ENCODE data around the gene AOC3. TPM values are rescaled to one million over a fixed set of nuclear protein-coding genes. Genes with fewer than 3 reads are reported as not detected.
"Not testable (repeated sequence)": the region's sequence is repeated elsewhere in the genome, so short reads cannot be mapped to it uniquely, and the experiment has no call there.

Gene AOC3
- total RNA-seq, 1 experiment from 2014 or later = 0.11 TPM

- no peak for DNase-seq (ENCODE audit: low read depth)
These were observed 40.6 kb downstream of the AOC3 start for GRCh38 chr17:42891539-42892152.

- DNase-seq (ENCODE audit: low read depth) = no peak
These were observed 42.4 kb downstream of the AOC3 start for GRCh38 chr17:42893359-42893758.

- no peak for DNase-seq (ENCODE audit: low read depth)
These were observed 43.5 kb downstream of the AOC3 start for GRCh38 chr17:42894283-42895184.

- peak; percentile 88 for DNase-seq (ENCODE audit: low read depth)
These were observed 44.2 kb downstream of the AOC3 start for GRCh38 chr17:42895185-42895555.

GRCh38 chr17:42898147-42898811 is 47.3 kb downstream of the AOC3 start:
- no peak for DNase-seq (ENCODE audit: low read depth)

- not testable (repeated sequence) for DNase-seq (ENCODE audit: low read depth)
These were observed 49.0 kb downstream of the AOC3 start for GRCh38 chr17:42899981-42900380.

GRCh38 chr17:42900460-42901331 is 49.7 kb downstream of the AOC3 start, which contains the start of gene G6PC1:
Gene G6PC1 (plus strand): TSS chr17:42900799. CDS start chr17:42900877, 78 bp downstream.
- DNase-seq (ENCODE audit: low read depth) = no peak

GRCh38 chr17:42901535-42902229 is 50.7 kb downstream of the AOC3 start:
- DNase-seq (ENCODE audit: low read depth) = no peak

- no peak for DNase-seq (ENCODE audit: low read depth)
These were observed 53.1 kb downstream of the AOC3 start for GRCh38 chr17:42904110-42904469.

GRCh38 chr17:42906772-42907446 is 55.9 kb downstream of the AOC3 start:
- no peak for DNase-seq (ENCODE audit: low read depth)

Small RNA genes within 50 kb of the gene (small RNA-seq; reads per million reads assigned to genes)
- gene MIR6781 (not detected), gene RNU6-287P (not detected)

Other genes starting within 250 kb of the AOC3 start
- gene RETREG3, start 241.8 kb upstream of the AOC3 start, total RNA-seq (2014; rRNA removed; shearing (Covaris generic)) = 30.9 and 34.0 TPM in 2 replicates
- 114 and 165 TPM in 2 replicates for gene TUBG1, start 241.5 kb upstream of the AOC3 start, total RNA-seq (2014; rRNA removed; shearing (Covaris generic))
- 6.8 and 9.3 TPM in 2 replicates for gene TUBG2, start 191.9 kb upstream of the AOC3 start, total RNA-seq (2014; rRNA removed; shearing (Covaris generic))
- gene PLEKHH3, start 174.2 kb upstream of the AOC3 start, total RNA-seq (2014; rRNA removed; shearing (Covaris generic)) = 14.7 and 15.7 TPM in 2 replicates
- 2.1 and 2.5 TPM in 2 replicates for gene CCR10, start 169.4 kb upstream of the AOC3 start, total RNA-seq (2014; rRNA removed; shearing (Covaris generic))
- gene CNTNAP1, start 168.7 kb upstream of the AOC3 start, total RNA-seq (2014; rRNA removed; shearing (Covaris generic)) = 8.6 and 9.9 TPM in 2 replicates
- gene EZH1, start 106.2 kb upstream of the AOC3 start, total RNA-seq (2014; rRNA removed; shearing (Covaris generic)) = 6.1 and 6.3 TPM in 2 replicates
- 0.40 and 1.4 TPM in 2 replicates for gene RAMP2, start 90.0 kb upstream of the AOC3 start, total RNA-seq (2014; rRNA removed; shearing (Covaris generic))
- 110 and 122 TPM in 2 replicates for gene VPS25, start 77.8 kb upstream of the AOC3 start, total RNA-seq (2014; rRNA removed; shearing (Covaris generic))
- gene WNK4, start 70.6 kb upstream of the AOC3 start, total RNA-seq (2014; rRNA removed; shearing (Covaris generic)) = 5.7 and 8.9 TPM in 2 replicates
- 65.2 and 97.2 TPM in 2 replicates for gene COA3, start 52.5 kb upstream of the AOC3 start, total RNA-seq (2014; rRNA removed; shearing (Covaris generic))
- 0.13 and 0.27 TPM in 2 replicates for gene CNTD1, start 52.3 kb upstream of the AOC3 start, total RNA-seq (2014; rRNA removed; shearing (Covaris generic))
- 159 and 182 TPM in 2 replicates for gene BECN1, start 26.9 kb upstream of the AOC3 start, total RNA-seq (2014; rRNA removed; shearing (Covaris generic))
- gene PSME3, start 17.8 kb upstream of the AOC3 start, total RNA-seq (2014; rRNA removed; shearing (Covaris generic)) = 146 and 205 TPM in 2 replicates
- gene AOC2, start 6.6 kb upstream of the AOC3 start, total RNA-seq (2014; rRNA removed; shearing (Covaris generic)) = 0.95 and 1.4 TPM in 2 replicates
- gene G6PC1, start 49.6 kb downstream of the AOC3 start, total RNA-seq (2014; rRNA removed; shearing (Covaris generic)) = not detected in 2 replicates
- gene AARSD1, start 113.3 kb downstream of the AOC3 start, total RNA-seq (2014; rRNA removed; shearing (Covaris generic)) = 25.2 and 29.2 TPM in 2 replicates
- 0.10 TPM in 1 of 2 replicates, not detected in the other for gene PTGES3L, start 128.9 kb downstream of the AOC3 start, total RNA-seq (2014; rRNA removed; shearing (Covaris generic))
- 4.7 and 6.9 TPM in 2 replicates for gene RUNDC1, start 129.4 kb downstream of the AOC3 start, total RNA-seq (2014; rRNA removed; shearing (Covaris generic))
- 2,292 and 3,606 TPM in 2 replicates for gene RPL27, start 147.2 kb downstream of the AOC3 start, total RNA-seq (2014; rRNA removed; shearing (Covaris generic))
- 18.7 and 20.1 TPM in 2 replicates for gene IFI35, start 155.6 kb downstream of the AOC3 start, total RNA-seq (2014; rRNA removed; shearing (Covaris generic))
- gene VAT1, start 171.2 kb downstream of the AOC3 start, total RNA-seq (2014; rRNA removed; shearing (Covaris generic)) = 52.6 and 54.0 TPM in 2 replicates
- gene RND2, start 174.0 kb downstream of the AOC3 start, total RNA-seq (2014; rRNA removed; shearing (Covaris generic)) = 0.11 and 0.23 TPM in 2 replicates